BE2C (cell line): ENCODE results near the gene WSCD2.

Experiments
- DNase-seq: peaks from one replicate; pipeline ENCODE4 v3.0.0-alpha.2; 2020
- H3K27me3 ChIP-seq: fragments of 250-450 bp; sonication (Bioruptor Pico); 2 replicates; pipeline ENCODE4 v1.5.1; 2020; ENCODE audit warnings: mild to moderate bottlenecking
- H3K36me3 ChIP-seq: fragments of 250-450 bp; sonication (Bioruptor Pico); 2 replicates; pipeline ENCODE4 v1.5.1; 2020; ENCODE audit warnings: mild to moderate bottlenecking
- H3K4me1 ChIP-seq: fragments of 250-450 bp; sonication (Bioruptor Pico); 2 replicates; pipeline ENCODE4 v1.5.1; 2020
- H3K4me3 ChIP-seq: 2 replicates; pipeline ENCODE4 v1.5.1; 2011; ENCODE audit warnings: low read depth, low read length
- H3K9me3 ChIP-seq: fragments of 250-450 bp; sonication (Bioruptor Pico); 2 replicates; pipeline ENCODE4 v1.5.1; 2020
- CTCF ChIP-seq: IDR thresholded peaks from 2 replicates; pipeline ENCODE4 v1.5.1; 2012; ENCODE audit warnings: mild to moderate bottlenecking, low read depth, low read length

The WSCD2 gene

GRCh38 chr12:108156717-108157116 lies 27.6 kb downstream of the WSCD2 start:
- no peak overlapping the region for H3K4me3 ChIP-seq
- H3K36me3 ChIP-seq, result no peaks in the 10 kb centered on the region
- DNase-seq, result no peak
- no peaks in the 10 kb centered on the region for H3K4me1 ChIP-seq
- no peak for TF ChIP-seq CTCF
- no peaks in the 10 kb centered on the region; the same call in 1 of the 2 replicates for H3K27me3 ChIP-seq
- no peaks in the 10 kb centered on the region for H3K9me3 ChIP-seq

GRCh38 chr12:108157870-108158459 lies 28.9 kb downstream of the WSCD2 start:
- no peak overlapping the region for H3K4me3 ChIP-seq
- H3K36me3 ChIP-seq, result no peaks in the 10 kb centered on the region
- no peak for DNase-seq
- no peaks in the 10 kb centered on the region; the same call in 1 of the 2 replicates for H3K27me3 ChIP-seq
- no peaks in the 10 kb centered on the region for H3K4me1 ChIP-seq
- no peaks in the 10 kb centered on the region for H3K9me3 ChIP-seq
- TF ChIP-seq CTCF, result no peak

GRCh38 chr12:108162207-108162606 lies 33.1 kb downstream of the WSCD2 start:
- TF ChIP-seq CTCF, result no peak

GRCh38 chr12:108166505-108166904 lies 37.4 kb downstream of the WSCD2 start:
- no peak for TF ChIP-seq CTCF
- Histone ChIP-seq H3K36me3 (no peaks in the 10 kb centered on the region), H3K4me3 (no peak overlapping the region), H3K9me3 (no peaks in the 10 kb centered on the region; the same call in 1 of the 2 replicates), H3K4me1 (no peaks in the 10 kb centered on the region), H3K27me3 (no peaks in the 10 kb centered on the region)
- DNase-seq, result no peak

More at GRCh38 chr12:108162207-108162606, 33.1 kb downstream of the WSCD2 start:
- no peaks in the 10 kb centered on the region for H3K36me3 ChIP-seq
- no peaks in the 10 kb centered on the region; the same call in 1 of the 2 replicates for H3K27me3 ChIP-seq
- H3K4me1 ChIP-seq, result no peaks in the 10 kb centered on the region
- no peak overlapping the region for H3K4me3 ChIP-seq
- no peak for DNase-seq
- no peaks in the 10 kb centered on the region; the same call in 1 of the 2 replicates for H3K9me3 ChIP-seq

- DNase-seq, result no peak
- Histone ChIP-seq H3K4me3 (no peak overlapping the region), H3K4me1 (no peaks in the 10 kb centered on the region), H3K27me3 (no peaks in the 10 kb centered on the region), H3K36me3 (no peaks in the 10 kb centered on the region), H3K9me3 (no peaks in the 10 kb centered on the region; the same call in 1 of the 2 replicates)
- no peak for TF ChIP-seq CTCF
Measured at GRCh38 chr12:108167974-108168373, 38.9 kb downstream of the WSCD2 start.

GRCh38 chr12:108169708-108170107 lies 40.6 kb downstream of the WSCD2 start:
- no peak overlapping the region for H3K4me3 ChIP-seq
- no peak for TF ChIP-seq CTCF

More at GRCh38 chr12:108169708-108170107, 40.6 kb downstream of the WSCD2 start:
- Histone ChIP-seq H3K36me3 (no peaks in the 10 kb centered on the region), H3K9me3 (no peaks in the 10 kb centered on the region), H3K4me1 (no peaks in the 10 kb centered on the region), H3K27me3 (no peaks in the 10 kb centered on the region)
- DNase-seq, result no peak
